ENCODE results near the gene OPHN1. TPM values are rescaled to one million over a fixed set of nuclear protein-coding genes. Genes with fewer than 3 reads are reported as not detected.
"Not testable (repeated sequence)": the region's sequence is repeated elsewhere in the genome, so short reads cannot be mapped to it uniquely, and the experiment has no call there.

Gene OPHN1
- polyA plus RNA-seq, 1 donor: 5.6 TPM

DNA sequence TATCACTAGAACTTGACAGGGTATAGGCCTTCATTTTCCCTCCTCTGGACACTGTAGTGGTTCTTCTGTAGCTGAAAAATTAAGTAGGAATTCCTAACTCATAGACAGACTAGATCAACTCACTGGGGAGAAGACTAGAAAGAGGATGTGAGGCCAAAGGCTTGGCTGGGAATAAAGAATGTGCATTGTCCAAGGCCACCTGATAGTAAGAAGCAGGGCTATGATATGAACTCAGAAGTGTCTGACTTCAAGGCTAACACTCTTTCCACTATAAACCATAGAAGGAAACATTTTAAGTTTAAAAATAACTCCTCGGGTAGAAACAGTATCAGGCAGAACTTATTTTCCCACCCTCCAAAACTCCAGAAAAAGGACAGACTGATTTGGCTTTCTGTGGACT is 346.6 kb downstream of the OPHN1 start:
- Histone ChIP-seq H3K27ac (ENCODE audit: low read length) (no peak overlapping the region), H3K27me3 (ENCODE audit: control insufficient read depth, insufficient read depth, low read length) (no peaks in the 10 kb centered on the region), H3K4me1 (ENCODE audit: control insufficient read depth, insufficient read depth, low read length) (no peaks in the 10 kb centered on the region), H3K9me3 (ENCODE audit: control insufficient read depth, low read depth, low read length) (no peaks in the 10 kb centered on the region), H3K4me3 (ENCODE audit: low read length) (no peak overlapping the region), H3K36me3 (ENCODE audit: control insufficient read depth, insufficient read depth, low read length) (no peaks in the 10 kb centered on the region)
- no peak for DNase-seq
- no CpG with 5 or more reads among the region's 1 CpG for WGBS (ENCODE audit: insufficient coverage, low lambda C conversion rate)

DNA sequence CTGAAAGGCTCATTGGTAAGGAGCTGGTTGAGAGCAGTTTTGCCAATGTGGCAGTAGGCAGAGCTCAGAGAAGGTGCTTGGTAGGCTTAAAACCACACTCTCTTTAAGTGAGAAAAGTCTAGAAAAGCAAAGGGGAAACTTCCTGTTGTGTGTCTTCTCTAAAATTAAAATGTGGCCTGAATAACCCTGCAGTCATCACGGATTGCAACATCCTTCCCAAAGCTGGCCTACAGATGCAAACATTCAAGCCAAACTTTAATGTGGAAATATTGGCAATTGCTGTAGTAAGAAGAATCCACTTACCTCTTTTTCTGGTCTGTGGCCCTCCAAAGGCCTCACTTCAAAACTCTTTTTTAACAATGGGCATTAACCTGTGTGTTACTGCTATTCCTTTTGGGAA is 348.5 kb downstream of the OPHN1 start:
- DNase-seq: no peak
- Histone ChIP-seq H3K36me3 (ENCODE audit: control insufficient read depth, insufficient read depth, low read length) (no peaks in the 10 kb centered on the region), H3K27me3 (ENCODE audit: control insufficient read depth, insufficient read depth, low read length) (no peaks in the 10 kb centered on the region), H3K4me1 (ENCODE audit: control insufficient read depth, insufficient read depth, low read length) (no peaks in the 10 kb centered on the region), H3K4me3 (ENCODE audit: low read length) (no peak overlapping the region), H3K9me3 (ENCODE audit: control insufficient read depth, low read depth, low read length) (no peaks in the 10 kb centered on the region), H3K27ac (ENCODE audit: low read length) (no peak overlapping the region)
- no CpG with 5 or more reads among the region's 1 CpG for WGBS (ENCODE audit: insufficient coverage, low lambda C conversion rate)

DNA sequence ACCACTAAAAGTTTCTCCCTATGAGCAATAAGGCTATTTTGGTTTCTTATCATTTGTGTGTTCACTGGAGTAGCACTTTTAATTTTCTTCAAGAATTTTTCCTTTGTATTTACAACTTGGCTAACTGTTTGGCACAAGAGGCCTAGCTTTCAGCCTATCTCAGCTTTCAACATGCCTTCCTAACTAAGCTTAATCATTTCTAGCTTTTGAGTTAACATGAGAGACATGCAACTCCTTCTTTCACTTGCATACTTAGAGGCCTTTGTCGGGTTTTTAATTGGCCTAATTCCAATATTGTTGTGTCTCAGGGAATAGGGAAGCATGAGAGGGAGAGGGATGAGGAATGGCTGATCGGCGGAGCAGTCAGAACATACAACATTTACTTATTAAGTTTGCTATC is 349.8 kb downstream of the OPHN1 start:
- Histone ChIP-seq H3K4me1 (ENCODE audit: control insufficient read depth, insufficient read depth, low read length) (no peaks in the 10 kb centered on the region), H3K36me3 (ENCODE audit: control insufficient read depth, insufficient read depth, low read length) (no peaks in the 10 kb centered on the region), H3K27me3 (ENCODE audit: control insufficient read depth, insufficient read depth, low read length) (no peaks in the 10 kb centered on the region), H3K27ac (ENCODE audit: low read length) (no peak overlapping the region), H3K4me3 (ENCODE audit: low read length) (no peak overlapping the region), H3K9me3 (ENCODE audit: control insufficient read depth, low read depth, low read length) (no peaks in the 10 kb centered on the region)
- DNase-seq: no peak
- no CpG with 5 or more reads among the region's 3 CpGs for WGBS (ENCODE audit: insufficient coverage, low lambda C conversion rate)

DNA sequence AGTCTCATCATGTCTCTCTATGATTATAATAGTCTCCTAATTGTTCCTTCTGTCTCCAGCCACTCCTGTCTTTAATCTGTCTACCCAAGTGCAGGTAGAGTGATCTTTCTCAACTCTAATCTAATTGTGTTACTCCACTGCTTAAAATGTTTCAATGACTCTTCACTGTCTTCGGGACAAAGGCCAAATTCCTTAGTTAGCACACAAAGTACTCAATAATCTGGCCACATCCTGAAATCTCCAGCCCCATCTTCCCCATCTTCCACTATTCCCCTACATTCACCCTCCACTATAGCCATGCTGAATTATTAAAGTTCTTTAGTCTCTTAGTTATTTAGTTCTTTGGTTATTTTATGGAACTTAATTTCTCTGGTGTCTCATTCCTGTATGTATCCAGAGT is 353.3 kb downstream of the OPHN1 start:
- no peak for DNase-seq
- H3K27ac ChIP-seq (ENCODE audit: low read length): no peak overlapping the region
- no CpG with 5 or more reads among the region's 1 CpG for WGBS (ENCODE audit: insufficient coverage, low lambda C conversion rate)
- H3K27me3 ChIP-seq (ENCODE audit: control insufficient read depth, insufficient read depth, low read length): no peaks in the 10 kb centered on the region
- no peaks in the 10 kb centered on the region for H3K36me3 ChIP-seq (ENCODE audit: control insufficient read depth, insufficient read depth, low read length)
- no peak overlapping the region for H3K4me3 ChIP-seq (ENCODE audit: low read length)
- H3K4me1 ChIP-seq (ENCODE audit: control insufficient read depth, insufficient read depth, low read length): no peaks in the 10 kb centered on the region
- H3K9me3 ChIP-seq (ENCODE audit: control insufficient read depth, low read depth, low read length): no peaks in the 10 kb centered on the region

DNA sequence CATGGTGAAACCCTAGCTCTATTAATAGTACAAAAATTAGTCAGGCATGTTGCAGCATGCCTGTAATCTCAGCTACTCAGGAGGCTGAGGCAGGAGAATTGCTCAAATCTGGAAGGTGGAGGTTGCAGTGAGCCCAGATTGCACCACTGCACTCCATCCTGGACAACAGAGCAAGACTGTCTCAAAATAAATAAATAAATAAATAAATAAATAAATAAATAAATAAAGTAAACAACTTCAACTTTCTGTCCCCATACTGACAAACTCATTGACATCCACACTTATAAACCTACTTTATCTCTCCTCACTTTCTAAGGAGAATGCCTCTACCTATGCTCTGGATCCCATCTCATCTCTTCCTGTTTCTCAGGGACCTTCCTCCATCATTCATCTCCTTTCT is 354.5 kb downstream of the OPHN1 start:
- DNase-seq; H3K36me3 ChIP-seq (ENCODE audit: control insufficient read depth, insufficient read depth, low read length); H3K27ac ChIP-seq (ENCODE audit: low read length); H3K27me3 ChIP-seq (ENCODE audit: control insufficient read depth, insufficient read depth, low read length); H3K9me3 ChIP-seq (ENCODE audit: control insufficient read depth, low read depth, low read length); H3K4me3 ChIP-seq (ENCODE audit: low read length); H3K4me1 ChIP-seq (ENCODE audit: control insufficient read depth, insufficient read depth, low read length): not testable (repeated sequence)

DNA sequence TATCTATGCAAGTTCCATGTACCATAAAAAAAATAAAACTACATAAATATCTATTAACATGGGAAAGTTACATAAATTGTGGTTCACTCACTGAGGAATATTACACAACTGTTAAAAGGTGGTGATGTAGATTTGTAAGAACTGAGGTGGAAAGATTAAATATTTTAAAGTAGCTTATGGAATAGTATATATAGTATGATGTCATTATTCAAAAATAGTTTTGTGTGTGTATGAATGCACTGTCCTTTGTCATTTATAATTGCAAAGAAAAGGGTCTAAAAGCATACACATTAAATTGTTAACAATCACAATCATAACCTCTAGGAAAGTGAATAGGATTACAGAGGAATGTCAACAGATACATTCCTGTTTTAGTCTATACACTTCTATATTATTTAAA is 355.9 kb downstream of the OPHN1 start:
- H3K27ac ChIP-seq (ENCODE audit: low read length): no peak overlapping the region
- DNase-seq: no peak
- H3K4me1 ChIP-seq (ENCODE audit: control insufficient read depth, insufficient read depth, low read length): no peaks in the 10 kb centered on the region

DNA sequence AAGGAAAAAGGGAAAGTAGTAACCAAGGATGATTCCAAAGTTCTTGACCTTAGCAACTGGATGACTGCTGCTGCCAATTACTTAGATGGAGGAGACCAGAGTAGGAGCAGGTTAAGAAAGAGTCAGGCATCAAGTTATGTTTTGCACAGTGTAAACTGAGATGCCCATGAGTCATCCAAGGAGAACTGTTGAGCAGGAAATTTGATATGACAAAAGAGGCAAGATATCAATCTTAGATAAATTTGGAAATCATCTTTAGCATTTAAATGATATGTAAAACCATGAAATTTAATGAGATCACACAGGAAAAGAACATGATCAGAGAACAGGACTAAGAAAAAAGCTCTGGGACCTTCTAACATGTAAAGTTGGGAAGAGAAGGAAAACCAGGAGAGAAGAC is 361.3 kb downstream of the OPHN1 start:
- Histone ChIP-seq H3K4me1 (ENCODE audit: control insufficient read depth, insufficient read depth, low read length) (no peaks in the 10 kb centered on the region), H3K4me3 (ENCODE audit: low read length) (no peak overlapping the region), H3K27me3 (ENCODE audit: control insufficient read depth, insufficient read depth, low read length) (no peaks in the 10 kb centered on the region), H3K36me3 (ENCODE audit: control insufficient read depth, insufficient read depth, low read length) (no peaks in the 10 kb centered on the region), H3K9me3 (ENCODE audit: control insufficient read depth, low read depth, low read length) (no peaks in the 10 kb centered on the region), H3K27ac (ENCODE audit: low read length) (no peak overlapping the region)
- DNase-seq: no peak

More for the DNA sequence above, 355.9 kb downstream of the OPHN1 start:
- Histone ChIP-seq H3K36me3 (ENCODE audit: control insufficient read depth, insufficient read depth, low read length) (no peaks in the 10 kb centered on the region), H3K4me3 (ENCODE audit: low read length) (no peak overlapping the region), H3K27me3 (ENCODE audit: control insufficient read depth, insufficient read depth, low read length) (no peaks in the 10 kb centered on the region), H3K9me3 (ENCODE audit: control insufficient read depth, low read depth, low read length) (no peaks in the 10 kb centered on the region)

DNA sequence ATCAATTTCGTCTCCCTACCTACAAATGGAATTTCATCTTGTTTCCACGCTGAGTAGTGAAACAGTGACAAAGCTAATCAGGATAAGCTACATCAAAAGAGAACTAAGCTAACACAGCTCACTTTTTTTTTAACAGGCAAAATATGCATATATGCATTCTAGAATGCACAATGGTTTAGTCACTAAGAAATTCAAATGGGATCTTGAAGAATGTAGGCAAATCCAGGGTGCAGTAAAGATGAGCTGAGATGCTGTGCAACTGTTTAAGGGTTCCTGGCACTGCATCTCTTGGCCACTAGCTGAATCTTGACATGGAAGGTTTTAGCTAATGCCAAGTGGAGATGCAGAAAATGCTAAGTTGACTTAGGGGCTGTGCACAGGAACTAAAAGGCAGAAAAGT is 363.2 kb downstream of the OPHN1 start:
- not testable (repeated sequence) for H3K27ac ChIP-seq (ENCODE audit: low read length); H3K9me3 ChIP-seq (ENCODE audit: control insufficient read depth, low read depth, low read length); H3K27me3 ChIP-seq (ENCODE audit: control insufficient read depth, insufficient read depth, low read length); DNase-seq; H3K36me3 ChIP-seq (ENCODE audit: control insufficient read depth, insufficient read depth, low read length); H3K4me3 ChIP-seq (ENCODE audit: low read length); H3K4me1 ChIP-seq (ENCODE audit: control insufficient read depth, insufficient read depth, low read length)
- WGBS (ENCODE audit: insufficient coverage, low lambda C conversion rate): 80% methylated on average over 1 of the region's 2 CpGs

DNA sequence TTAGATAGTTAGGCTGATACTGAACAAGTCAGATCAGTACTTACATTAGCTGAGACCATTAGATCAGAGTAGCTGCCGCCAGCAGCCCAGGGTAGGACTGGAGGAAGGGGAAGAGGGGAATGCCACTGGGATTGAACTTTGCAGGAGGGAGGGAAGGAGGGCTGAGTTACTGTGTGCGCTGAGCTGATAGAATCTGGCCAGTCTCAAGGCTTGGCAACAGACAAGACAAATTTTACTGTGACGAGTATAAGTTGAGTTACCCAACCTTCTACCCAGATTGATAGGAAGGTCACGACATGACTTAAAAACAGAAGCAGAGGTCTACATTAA is 372.1 kb downstream of the OPHN1 start:
- no peaks in the 10 kb centered on the region for H3K4me1 ChIP-seq (ENCODE audit: control insufficient read depth, insufficient read depth, low read length)
- DNase-seq: no peak
- 90% methylated on average over 2 of the region's 4 CpGs for WGBS (ENCODE audit: insufficient coverage, low lambda C conversion rate)

DNA sequence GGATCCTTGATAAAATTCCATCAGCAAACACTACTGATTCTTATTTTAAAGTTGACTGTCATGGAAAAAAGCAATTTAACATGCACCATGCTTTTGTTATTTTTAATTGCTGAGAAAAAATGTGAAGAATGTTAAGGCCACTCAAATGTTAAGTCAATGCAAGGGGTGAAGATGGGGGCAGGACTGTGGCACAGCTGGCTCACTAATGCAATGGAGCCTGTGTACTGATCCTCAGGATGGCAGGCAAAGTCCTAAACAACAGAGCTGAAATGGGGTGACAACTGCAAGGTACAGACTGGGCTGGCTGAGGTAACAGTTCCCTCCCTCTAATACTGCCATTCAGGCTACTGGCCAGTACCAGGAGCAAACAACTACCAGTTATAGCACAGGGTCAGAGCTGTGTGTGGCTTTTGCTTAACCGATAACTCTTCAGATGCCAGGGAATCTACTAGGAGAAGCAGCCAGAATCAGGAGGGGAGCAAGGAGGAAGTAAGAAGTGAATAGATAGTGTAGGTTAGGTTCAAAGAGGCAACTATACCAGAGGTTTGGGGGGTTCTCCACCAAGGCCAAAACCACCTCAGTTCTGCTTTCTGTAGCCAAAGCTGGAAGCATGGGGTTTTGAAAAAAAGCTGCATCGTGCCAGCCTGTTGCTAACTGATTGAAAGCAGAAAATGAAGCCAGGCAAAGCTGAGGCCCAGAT is 372.6 kb downstream of the OPHN1 start:
- Histone ChIP-seq H3K36me3 (ENCODE audit: control insufficient read depth, insufficient read depth, low read length) (no peaks in the 10 kb centered on the region), H3K9me3 (ENCODE audit: control insufficient read depth, low read depth, low read length) (no peaks in the 10 kb centered on the region), H3K4me1 (ENCODE audit: control insufficient read depth, insufficient read depth, low read length) (no peaks in the 10 kb centered on the region), H3K4me3 (ENCODE audit: low read length) (no peak overlapping the region), H3K27me3 (ENCODE audit: control insufficient read depth, insufficient read depth, low read length) (no peaks in the 10 kb centered on the region), H3K27ac (ENCODE audit: low read length) (no peak overlapping the region)
- no CpG with 5 or more reads among the region's 2 CpGs for WGBS (ENCODE audit: insufficient coverage, low lambda C conversion rate)
- no peak for DNase-seq

More for the DNA sequence above, 372.1 kb downstream of the OPHN1 start:
- Histone ChIP-seq H3K27me3 (ENCODE audit: control insufficient read depth, insufficient read depth, low read length) (no peaks in the 10 kb centered on the region), H3K27ac (ENCODE audit: low read length) (no peak overlapping the region), H3K9me3 (ENCODE audit: control insufficient read depth, low read depth, low read length) (no peaks in the 10 kb centered on the region), H3K4me3 (ENCODE audit: low read length) (no peak overlapping the region), H3K36me3 (ENCODE audit: control insufficient read depth, insufficient read depth, low read length) (no peaks in the 10 kb centered on the region)

DNA sequence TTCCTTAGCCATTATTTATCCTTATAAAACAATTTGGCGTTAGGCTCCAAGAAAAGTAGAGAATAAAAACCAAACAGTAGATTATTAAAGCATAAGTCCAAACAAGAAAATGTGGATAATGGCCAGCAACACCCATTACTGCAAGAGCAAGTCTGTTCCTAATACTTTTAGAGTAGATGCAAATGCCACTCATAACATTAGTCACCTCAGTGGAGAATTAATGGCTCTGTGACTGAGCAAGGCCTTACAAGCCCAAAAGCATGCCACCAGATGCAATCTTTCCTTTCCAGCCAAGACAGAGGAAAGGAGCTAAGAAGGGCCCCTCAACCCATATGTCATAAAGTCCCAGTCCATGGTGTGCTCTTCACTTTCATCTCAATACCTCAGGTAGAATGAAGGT is 373.8 kb downstream of the OPHN1 start:
- no peaks in the 10 kb centered on the region for H3K9me3 ChIP-seq (ENCODE audit: control insufficient read depth, low read depth, low read length)
- no peak overlapping the region for H3K4me3 ChIP-seq (ENCODE audit: low read length)
- no peaks in the 10 kb centered on the region for H3K4me1 ChIP-seq (ENCODE audit: control insufficient read depth, insufficient read depth, low read length)
- H3K36me3 ChIP-seq (ENCODE audit: control insufficient read depth, insufficient read depth, low read length): no peaks in the 10 kb centered on the region
- DNase-seq: no peak
- no peak overlapping the region for H3K27ac ChIP-seq (ENCODE audit: low read length)
- no CpG with 5 or more reads among the region's 1 CpG for WGBS (ENCODE audit: insufficient coverage, low lambda C conversion rate)
- no peaks in the 10 kb centered on the region for H3K27me3 ChIP-seq (ENCODE audit: control insufficient read depth, insufficient read depth, low read length)

Data from large intestine (tissue), 3 donors.